ELR (cell line): ENCODE data around the gene SOD2.
"Not testable (repeated sequence)": the region's sequence is repeated elsewhere in the genome, so short reads cannot be mapped to it uniquely, and the experiment has no call there.

ENCODE experiments used
- DNase-seq: peaks from one replicate; pipeline ENCODE4 v3.0.0-alpha.2; 2015; ENCODE audit warnings: low read depth

Gene SOD2

GRCh38 chr6:159716247-159717096 lies 23.4 kb upstream of the SOD2 start:
- DNase-seq, result peak; percentile 89

DNA sequence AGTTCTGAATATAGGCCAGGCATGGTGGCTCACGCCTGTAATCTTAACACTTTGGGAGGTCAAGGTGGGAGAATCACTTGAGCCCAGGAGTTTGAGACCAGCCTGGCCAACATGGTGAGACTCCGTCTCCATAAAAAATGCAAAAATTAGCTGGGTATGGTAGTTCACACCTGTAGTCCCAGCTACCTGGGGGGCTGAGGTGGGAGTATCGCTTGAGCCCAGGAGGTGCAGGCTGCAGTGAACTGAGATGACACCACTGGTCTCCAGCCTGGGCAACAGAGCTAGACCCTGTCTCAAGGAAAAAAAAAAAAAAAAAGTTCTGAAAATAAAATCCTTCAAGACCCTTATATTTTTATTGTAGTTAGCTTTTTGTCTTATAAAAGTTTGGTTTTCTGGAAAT lies 22.6 kb upstream of the SOD2 start:
- no peak for DNase-seq

DNA sequence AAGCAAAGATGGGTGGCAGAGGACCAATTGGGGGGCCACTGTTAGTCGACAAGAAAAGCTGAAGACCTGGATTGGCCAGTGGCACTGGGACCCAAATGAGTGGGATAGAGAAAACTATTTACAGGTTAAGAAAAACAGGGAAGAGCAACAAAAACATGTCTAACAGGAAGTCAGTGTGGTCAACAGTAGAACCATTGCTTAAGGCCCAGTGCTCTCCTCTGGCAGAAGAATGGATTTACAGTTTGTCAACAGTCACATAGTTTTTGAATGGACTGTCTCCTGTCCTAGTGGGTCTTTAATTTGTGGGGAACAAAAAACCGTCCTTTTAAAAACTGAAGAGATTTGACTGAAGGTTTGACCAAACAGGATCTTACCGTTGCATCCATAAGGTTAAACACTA lies 22.1 kb upstream of the SOD2 start:
- no peak for DNase-seq

DNA sequence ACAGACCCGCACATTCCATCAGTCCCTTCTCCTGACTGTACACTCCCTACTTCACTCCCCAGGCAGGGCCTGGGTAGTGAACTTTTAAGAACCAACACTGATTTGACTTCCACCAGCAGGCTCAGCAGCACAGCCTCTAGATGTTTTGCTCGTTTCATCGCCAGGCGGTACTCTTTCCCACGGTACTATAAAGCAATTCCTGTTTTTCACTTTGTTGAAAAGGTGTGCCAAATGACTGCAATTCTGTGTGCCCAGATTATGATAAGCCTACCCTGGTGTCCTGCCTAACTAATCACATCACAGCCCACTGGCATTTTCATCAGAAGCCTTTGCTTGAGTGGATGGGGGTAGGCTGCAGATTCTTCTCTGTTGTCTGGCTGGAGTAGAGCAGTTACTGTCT lies 21.4 kb upstream of the SOD2 start:
- DNase-seq, result no peak

DNA sequence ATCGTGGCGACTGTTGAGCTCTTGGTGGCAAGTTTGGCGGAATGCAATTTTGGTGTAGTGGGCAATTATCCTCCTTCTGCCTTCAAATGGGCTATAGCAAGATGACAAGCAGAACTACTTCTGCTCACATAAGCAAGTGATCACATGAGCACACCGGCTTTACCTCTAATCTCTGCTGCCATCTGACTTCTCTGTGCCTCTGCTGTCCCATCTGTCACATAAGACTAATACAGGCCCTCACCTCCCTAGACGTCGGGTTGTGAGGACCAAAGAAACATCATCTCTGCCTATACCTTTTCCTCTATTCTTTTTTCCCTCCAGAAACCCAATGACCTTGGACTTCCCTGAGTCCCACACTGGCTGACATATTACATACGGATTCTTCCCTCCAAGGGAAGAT lies 20.9 kb upstream of the SOD2 start:
- DNase-seq, result no peak

DNA sequence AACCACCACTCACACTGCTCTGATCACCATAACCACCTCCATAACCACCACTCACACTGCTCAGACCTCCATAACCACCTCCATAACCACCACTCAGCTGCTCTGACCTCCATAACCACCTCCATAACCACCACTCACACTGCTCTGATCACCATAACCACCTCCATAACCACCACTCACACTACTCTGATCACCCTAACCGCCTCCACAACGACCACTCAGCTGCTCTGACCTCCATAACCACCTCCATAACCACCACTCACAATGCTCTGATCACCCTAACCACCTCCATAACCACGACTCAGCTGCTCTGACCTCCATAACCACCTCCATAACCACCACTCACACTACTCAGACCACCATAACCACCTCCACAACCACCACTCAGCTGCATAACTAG lies 19.3 kb upstream of the SOD2 start:
- DNase-seq, result not testable (repeated sequence)

DNA sequence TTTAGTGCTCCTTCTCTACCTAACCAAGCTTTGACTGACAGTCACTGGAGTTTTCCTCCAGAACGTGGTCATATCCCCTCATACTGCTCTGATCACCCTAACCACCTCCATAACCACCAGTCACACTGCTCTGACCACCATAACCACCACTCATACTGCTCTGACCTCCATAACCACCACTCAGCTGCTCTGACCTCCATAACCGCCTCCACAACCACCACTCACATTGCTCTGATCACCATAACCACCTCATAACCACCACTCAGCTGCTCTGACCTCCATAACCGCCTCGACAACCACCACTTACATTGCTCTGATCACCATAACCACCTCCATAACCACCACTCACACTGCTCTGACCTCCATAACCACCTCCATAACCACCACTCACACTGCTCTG lies 17.6 kb upstream of the SOD2 start:
- not testable (repeated sequence) for DNase-seq

DNA sequence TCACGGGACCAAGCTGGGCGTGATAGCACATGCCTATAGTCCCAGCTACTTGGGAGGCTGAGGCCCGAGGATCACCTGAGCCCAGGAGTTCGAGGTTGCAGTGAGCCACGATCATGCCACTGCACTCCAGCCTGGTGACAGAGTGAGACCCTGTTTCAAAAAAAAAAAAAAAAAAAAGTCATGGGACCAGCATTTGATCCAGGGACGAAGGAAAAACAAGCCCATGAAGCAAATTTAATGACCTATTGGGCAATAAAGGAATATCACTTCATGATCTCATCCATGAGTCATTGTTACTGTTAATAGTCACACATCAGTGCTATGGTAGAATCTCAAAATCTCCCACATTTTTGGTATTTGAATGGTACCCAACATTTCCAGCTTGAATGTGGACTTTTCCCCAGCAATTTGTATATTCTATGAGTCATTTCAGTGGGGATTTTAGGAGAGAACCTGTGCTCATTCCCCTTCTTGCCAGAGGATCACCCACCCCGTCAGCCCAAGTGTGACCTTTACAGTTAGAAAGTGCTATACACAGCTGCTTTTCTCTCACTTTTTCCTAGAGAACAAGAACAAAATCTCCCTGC lies 8.5 kb upstream of the SOD2 start:
- DNase-seq, result peak; percentile 92

DNA sequence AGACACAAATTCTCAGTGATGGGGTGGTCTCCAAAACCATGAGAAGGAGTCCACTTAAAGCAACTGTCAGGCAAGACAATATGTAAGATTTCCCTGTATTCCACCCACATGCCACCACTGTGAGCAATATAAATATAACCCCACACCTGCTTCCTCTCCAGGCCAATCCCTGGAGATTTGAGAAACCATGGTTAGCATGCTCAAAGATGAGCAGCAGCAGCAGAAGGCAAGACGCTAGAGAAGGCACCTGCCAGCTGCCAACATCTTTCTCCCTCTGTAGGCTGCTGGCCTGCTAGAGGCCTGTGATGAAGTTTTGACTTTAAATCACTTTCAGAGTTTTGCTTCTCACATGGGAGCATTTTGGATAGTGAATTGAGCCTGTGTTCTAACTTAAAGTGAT lies 7.9 kb upstream of the SOD2 start:
- peak; percentile 26 for DNase-seq

DNA sequence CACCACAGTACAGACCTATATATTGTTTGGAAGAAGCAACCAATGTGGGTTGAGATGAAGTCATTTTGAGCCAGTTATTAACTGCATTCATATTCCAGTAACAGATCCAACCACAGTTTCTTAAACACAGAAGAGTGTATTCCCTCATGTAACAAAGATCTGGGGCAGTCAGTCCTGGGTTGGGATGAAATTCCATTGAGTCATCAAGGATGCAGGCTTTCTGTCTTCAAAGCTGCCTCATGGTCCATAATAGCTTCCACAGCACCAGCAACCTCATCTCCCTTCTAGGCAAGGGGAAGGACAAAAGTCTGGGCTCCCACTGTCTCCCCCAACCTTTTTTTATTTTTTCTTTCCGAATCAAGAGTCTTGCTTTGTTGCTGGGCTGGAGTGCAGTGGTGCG lies 2.9 kb upstream of the SOD2 start:
- DNase-seq, result peak; percentile 73

- DNase-seq, result peak; percentile 40
Observed at GRCh38 chr6:159693894-159694545, 979 bp upstream of the SOD2 start.

DNA sequence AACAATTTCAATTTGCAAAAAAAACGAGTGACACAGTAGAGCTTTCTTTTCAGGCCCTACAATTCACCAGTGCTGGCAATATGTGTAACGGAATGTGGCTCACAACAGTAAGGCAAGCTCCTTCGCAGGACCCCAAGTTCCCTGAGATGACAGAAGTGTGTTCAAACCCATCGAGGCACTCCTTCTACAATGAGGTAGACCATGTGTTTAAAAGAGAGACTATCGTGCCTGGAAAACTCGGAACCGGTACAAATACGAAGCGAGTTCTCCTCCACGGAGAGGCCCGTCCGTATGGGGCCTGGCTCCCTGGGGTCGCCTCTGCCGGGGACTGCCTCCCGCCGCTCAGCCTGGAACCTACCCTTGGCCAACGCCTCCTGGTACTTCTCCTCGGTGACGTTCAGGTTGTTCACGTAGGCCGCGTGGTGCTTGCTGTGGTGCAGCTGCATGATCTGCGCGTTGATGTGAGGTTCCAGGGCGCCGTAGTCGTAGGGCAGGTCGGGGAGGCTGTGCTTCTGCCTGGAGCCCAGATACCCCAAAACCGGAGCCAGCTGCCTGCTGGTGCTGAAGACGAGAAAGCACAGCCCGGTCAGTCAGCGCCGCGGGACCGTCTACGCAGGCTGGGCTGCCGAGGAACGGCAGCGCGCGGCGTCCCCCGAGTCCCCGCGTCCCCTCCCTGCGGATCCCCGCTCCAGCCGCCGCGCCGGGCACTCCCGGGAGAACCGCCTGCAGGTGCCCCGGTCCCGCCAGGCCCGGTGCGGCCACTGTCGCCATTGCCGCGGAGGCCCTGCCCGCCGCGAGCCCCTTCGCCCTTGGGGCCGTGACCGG lies 526 bp downstream of the SOD2 start:
- peak; percentile 72 for DNase-seq

DNA sequence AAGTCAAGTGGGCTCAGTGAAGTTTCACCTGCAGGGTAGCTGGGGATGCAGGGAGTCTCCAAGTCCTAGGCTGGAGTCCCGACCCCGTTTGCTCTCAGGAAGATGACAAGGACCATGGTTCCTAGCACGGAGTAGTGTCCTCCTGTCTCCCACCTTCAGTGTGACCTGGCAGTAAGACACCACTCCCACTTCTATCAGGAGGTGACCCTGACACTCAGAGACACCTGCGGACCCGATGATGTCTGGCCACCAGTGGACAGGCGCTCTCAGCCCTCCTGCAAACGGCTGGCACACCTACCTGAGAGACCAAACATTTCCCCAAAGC lies 1.1 kb downstream of the SOD2 start:
- no peak for DNase-seq

DNA sequence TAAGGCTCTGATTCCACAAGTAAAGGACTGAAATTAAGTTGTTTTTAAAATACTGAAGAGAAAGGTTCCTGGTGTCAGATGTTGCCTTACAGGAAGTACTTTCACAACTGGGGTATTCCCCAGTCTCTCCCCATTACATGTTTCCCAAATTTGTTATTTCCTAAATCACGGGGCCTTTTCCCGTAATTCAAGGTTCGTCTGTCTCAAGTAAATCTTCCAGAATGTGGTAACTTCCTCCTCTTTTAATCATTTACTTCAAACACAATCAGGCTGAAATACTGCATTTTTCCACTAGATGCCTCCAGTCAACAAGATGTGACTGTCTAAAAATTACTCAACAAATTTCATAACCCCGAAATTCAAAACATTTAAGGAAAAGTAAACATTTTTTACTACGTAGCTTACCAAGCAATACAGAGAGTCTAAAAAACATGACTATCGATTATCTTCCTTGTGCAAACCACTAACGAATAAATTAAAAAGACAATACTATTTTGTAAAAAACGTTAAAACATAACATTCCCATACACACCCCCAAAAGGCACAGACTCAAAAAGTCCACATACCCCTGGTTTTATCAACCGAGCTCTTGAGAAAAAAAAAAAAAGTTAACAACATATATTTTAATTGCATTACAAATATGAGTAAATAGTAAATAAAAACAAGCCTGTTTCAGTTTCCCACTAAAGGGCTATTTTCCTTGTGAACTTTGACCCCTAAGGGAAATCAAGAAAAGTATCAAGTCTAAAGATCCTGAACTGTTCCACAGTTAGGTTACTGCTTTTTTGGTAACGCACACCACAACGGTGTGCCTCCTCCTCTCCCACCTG lies 1.7 kb downstream of the SOD2 start:
- DNase-seq, result peak; percentile 86

DNA sequence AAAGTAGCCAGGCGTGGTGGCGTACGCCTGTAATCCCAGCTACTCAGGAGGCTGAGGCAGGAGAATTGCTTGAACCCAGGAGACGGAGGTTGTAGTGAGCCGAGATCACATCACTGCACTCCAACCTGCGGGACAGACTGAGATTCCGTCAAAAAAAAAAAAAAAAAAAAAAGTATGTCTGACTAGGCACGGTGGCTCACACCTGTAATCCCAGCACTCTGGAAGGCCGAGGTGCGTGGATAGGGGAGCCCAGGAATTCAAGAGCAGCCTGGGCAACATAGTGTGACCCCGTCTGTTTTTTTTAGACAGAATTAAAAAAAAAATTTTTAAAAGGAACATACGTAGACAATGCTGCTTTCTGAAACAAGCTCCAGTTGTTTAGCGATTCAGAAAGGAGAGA lies 2.9 kb downstream of the SOD2 start:
- not testable (repeated sequence) for DNase-seq

DNA sequence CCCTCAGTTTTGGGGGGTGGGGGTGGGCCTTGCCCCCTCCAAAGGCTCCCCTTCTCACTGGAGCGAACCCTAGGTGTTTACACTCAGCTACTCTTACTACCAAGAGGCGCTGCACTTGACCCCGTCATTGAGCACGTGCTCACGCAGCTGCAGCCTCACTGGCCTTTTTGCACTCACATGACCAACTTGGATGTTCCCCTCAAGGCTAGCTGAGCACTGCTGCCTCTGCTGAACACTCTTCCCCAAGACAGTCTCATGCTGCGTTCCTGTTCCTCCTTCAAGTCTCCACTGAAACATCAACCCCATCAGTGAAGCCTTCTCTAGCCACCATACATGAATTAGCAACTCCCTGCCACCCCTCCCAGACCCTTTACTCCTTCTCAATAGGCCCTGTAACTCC lies 4.0 kb downstream of the SOD2 start:
- no peak for DNase-seq

DNA sequence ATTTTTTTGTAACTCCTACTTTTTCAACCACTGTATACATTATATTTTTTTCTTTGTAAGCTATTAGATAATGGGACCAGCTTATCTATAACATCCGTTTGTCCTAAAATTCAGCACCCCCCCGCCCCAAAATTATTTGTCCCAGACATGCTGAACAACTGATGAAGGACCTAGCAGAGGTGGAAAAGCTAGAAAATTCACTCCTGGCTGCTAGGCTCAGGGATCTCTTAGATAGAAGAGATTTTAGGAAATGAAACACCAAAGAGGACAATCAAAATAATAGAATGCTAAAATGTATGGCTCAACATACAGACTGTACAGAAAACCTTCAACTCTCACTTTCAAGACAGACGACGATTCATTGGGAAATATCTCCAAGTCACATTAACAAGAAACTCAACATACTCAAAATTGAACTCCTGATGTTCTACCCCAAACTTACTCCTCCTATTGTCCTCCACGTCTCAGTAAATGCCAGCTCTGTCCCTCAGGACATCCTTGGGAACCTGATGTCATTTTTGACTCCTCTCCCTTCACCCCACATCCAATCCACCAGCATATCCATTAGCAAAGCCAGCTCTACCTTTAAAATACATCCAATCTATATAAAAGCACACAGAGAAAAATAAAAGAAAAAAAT lies 4.7 kb downstream of the SOD2 start:
- no peak for DNase-seq

GRCh38 chr6:159687341-159687740 lies 5.7 kb downstream of the SOD2 start:
- DNase-seq, result peak; percentile 29

- DNase-seq, result no peak
Observed at GRCh38 chr6:159686703-159687102, 6.3 kb downstream of the SOD2 start.

- no peak for DNase-seq
Observed at GRCh38 chr6:159686040-159686439, 7.0 kb downstream of the SOD2 start.

- no peak for DNase-seq
Observed at GRCh38 chr6:159684013-159684304, 9.1 kb downstream of the SOD2 start.
